Neural cell (in vitro differentiated cells): ENCODE data around the gene PGAP1. TPM values are rescaled to one million over a fixed set of nuclear protein-coding genes. Genes with fewer than 3 reads are reported as not detected.

Experiments used
- H2AFZ ChIP-seq: fragments of 200-600, 300-800 bp; sonication (generic), shearing (Covaris generic); 2 replicates; pipeline ENCODE4 v1.6.0; 2014; ENCODE audit warnings: low read depth, mild to moderate bottlenecking, antibody characterized with exemption, low read length, moderate library complexity
- H3F3A ChIP-seq: fragments of 200-600 bp; shearing (Covaris generic); 2 replicates; pipeline ENCODE4 v1.6.1; 2016; ENCODE audit warnings: mild to moderate bottlenecking, moderate library complexity, mixed read lengths, antibody characterized with exemption, low read length; ENCODE audit not compliant: insufficient read depth, poor library complexity, severe bottlenecking
- H3K27ac ChIP-seq: fragments of 200-600, 300-800 bp; sonication (generic), shearing (Covaris generic); 2 replicates; pipeline ENCODE4 v1.5.1; 2014; ENCODE audit warnings: mild to moderate bottlenecking, low read length, moderate library complexity
- H3K27me3 ChIP-seq: fragments of 300-800, 200-600 bp; sonication (generic), shearing (Covaris generic); 2 replicates; pipeline ENCODE4 v1.6.0; 2014; ENCODE audit warnings: mild to moderate bottlenecking, low read depth, low read length, moderate library complexity; ENCODE audit not compliant: insufficient read depth
- H3K36me3 ChIP-seq: fragments of 300-800, 200-600 bp; sonication (generic), shearing (Covaris generic); 2 replicates; pipeline ENCODE4 v1.5.1; 2014; ENCODE audit warnings: mild to moderate bottlenecking, antibody characterized with exemption, low read length, moderate library complexity; ENCODE audit not compliant: insufficient read depth
- H3K4me2 ChIP-seq: fragments of 300-800, 200-600 bp; sonication (generic), shearing (Covaris generic); 2 replicates; pipeline ENCODE4 v1.6.0; 2014; ENCODE audit warnings: mild to moderate bottlenecking, low read length
- H3K4me3 ChIP-seq: fragments of 300-800, 200-600 bp; sonication (generic), shearing (Covaris generic); 2 replicates; pipeline ENCODE4 v1.5.1; 2014; ENCODE audit warnings: mild to moderate bottlenecking, low read length, moderate library complexity
- H3K79me2 ChIP-seq: fragments of 200-600 bp; shearing (Covaris generic); replicated peaks from 2 replicates; pipeline ENCODE4 v1.6.0; 2014; ENCODE audit warnings: mild to moderate bottlenecking, low read length, moderate library complexity; ENCODE audit not compliant: insufficient read depth
- H3K9ac ChIP-seq: fragments of 300-800, 200-600 bp; sonication (generic), shearing (Covaris generic); 2 replicates; pipeline ENCODE4 v1.6.1; 2016; ENCODE audit warnings: mild to moderate bottlenecking, low read length, mixed read lengths
- H3K9me2 ChIP-seq: fragments of 200-600 bp; shearing (Covaris generic); 2 replicates; pipeline ENCODE4 v1.6.1; 2016; ENCODE audit warnings: mild to moderate bottlenecking, low read length, mixed read lengths; ENCODE audit not compliant: insufficient read depth
- H3K9me3 ChIP-seq: fragments of 200-600, 300-800 bp; sonication (generic), shearing (Covaris generic); 2 replicates; pipeline ENCODE4 v1.6.1; 2016; ENCODE audit warnings: mild to moderate bottlenecking, mixed run types, low read length, moderate library complexity, mixed read lengths
- H4K20me1 ChIP-seq: fragments of 200-600 bp; shearing (Covaris generic); 2 replicates; pipeline ENCODE4 v1.6.1; 2016; ENCODE audit warnings: mild to moderate bottlenecking, mixed run types; ENCODE audit not compliant: insufficient read depth
- CTCF ChIP-seq: fragments of 450-650 bp; IDR thresholded peaks from 2 replicates; pipeline ENCODE4 v1.5.1; 2014; ENCODE audit warnings: antibody characterized with exemption, mild to moderate bottlenecking, moderate library complexity; ENCODE audit not compliant: poor library complexity, severe bottlenecking
- EP300 ChIP-seq: fragments of 450-650 bp; conservative IDR thresholded peaks from 2 replicates; pipeline ENCODE4 v1.6.1; 2014; ENCODE audit warnings: antibody characterized with exemption, mild to moderate bottlenecking, moderate library complexity; ENCODE audit not compliant: poor library complexity, severe bottlenecking
- EZH2 ChIP-seq: fragments of 200-600, 300-800 bp; shearing (Covaris generic), sonication (generic); IDR thresholded peaks from 2 replicates; pipeline ENCODE4 v1.6.1; 2014; ENCODE audit warnings: antibody characterized with exemption, low read length, borderline replicate concordance, mild to moderate bottlenecking; ENCODE audit not compliant: insufficient read depth, poor library complexity, severe bottlenecking
- MXI1 ChIP-seq: fragments of 450-650 bp; conservative IDR thresholded peaks from 2 replicates; pipeline ENCODE4 v1.6.1; 2014; ENCODE audit warnings: antibody characterized with exemption, mild to moderate bottlenecking; ENCODE audit not compliant: poor library complexity, severe bottlenecking
- POLR2AphosphoS5 ChIP-seq: IDR thresholded peaks from 2 replicates; pipeline ENCODE4 v1.6.1; 2012
- RAD21 ChIP-seq: fragments of 450-650 bp; conservative IDR thresholded peaks from 2 replicates; pipeline ENCODE4 v1.6.1; 2014; ENCODE audit warnings: antibody characterized with exemption, mild to moderate bottlenecking, moderate library complexity
- REST ChIP-seq: IDR thresholded peaks from 2 replicates; pipeline ENCODE4 v1.6.1; 2012; ENCODE audit warnings: borderline replicate concordance
- SMC3 ChIP-seq: fragments of 450-650 bp; conservative IDR thresholded peaks from 2 replicates; pipeline ENCODE4 v1.6.1; 2014; ENCODE audit warnings: antibody characterized with exemption, mild to moderate bottlenecking, moderate library complexity; ENCODE audit not compliant: poor library complexity
- TAF1 ChIP-seq: IDR thresholded peaks from 2 replicates; pipeline ENCODE4 v1.6.1; 2012; ENCODE audit warnings: low read depth
- polyA plus RNA-seq: library from polyadenylated mRNA; depleted of rRNA; stranded (reverse); fragments of >200 nt; gene quantifications from 2 replicates; pipeline ENCODE4 v1.2.3, GENCODE V29; 2014

Gene PGAP1
- polyA plus RNA-seq, 1 donor from 2014 or later: 63.3 TPM

GRCh38 chr2:196839574-196839973 is 86.9 kb downstream of the PGAP1 start:
- H3K4me3 ChIP-seq: no peak overlapping the region
- H4K20me1 ChIP-seq: no peaks in the 10 kb centered on the region
- no peak overlapping the region for H2AFZ ChIP-seq
- H3K79me2 ChIP-seq: no peaks in the 10 kb centered on the region
- no peak overlapping the region for H3K27ac ChIP-seq
- peaks cover 7% of the 10 kb centered on the region for H3K36me3 ChIP-seq
- H3F3A ChIP-seq: no peaks in the 10 kb centered on the region
- H3K27me3 ChIP-seq: no peaks in the 10 kb centered on the region
- H3K9ac ChIP-seq: no peak overlapping the region
- H3K4me2 ChIP-seq: no peak overlapping the region
- no peaks in the 10 kb centered on the region for H3K9me3 ChIP-seq
- no peak for TF ChIP-seq CTCF
- TF ChIP-seq EP300: no peak
- TF ChIP-seq MXI1: no peak
- TF ChIP-seq TAF1: no peak
- TF ChIP-seq SMC3: no peak
- TF ChIP-seq EZH2: no peak
- TF ChIP-seq RAD21: no peak
- TF ChIP-seq POLR2AphosphoS5: no peak
- no peak for TF ChIP-seq REST
- H3K9me2 ChIP-seq: no peaks in the 10 kb centered on the region

GRCh38 chr2:196836440-196836839 is 90.1 kb downstream of the PGAP1 start:
- Histone ChIP-seq H4K20me1 (no peaks in the 10 kb centered on the region), H3K9me3 (no peaks in the 10 kb centered on the region), H3K4me3 (no peak overlapping the region)

GRCh38 chr2:196830701-196831100 is 95.8 kb downstream of the PGAP1 start:
- Histone ChIP-seq H3K27ac (no peak overlapping the region), H3K79me2 (no peaks in the 10 kb centered on the region), H3K4me2 (no peak overlapping the region), H3K9ac (no peak overlapping the region), H4K20me1 (no peaks in the 10 kb centered on the region), H3K9me2 (no peaks in the 10 kb centered on the region), H2AFZ (no peak overlapping the region), H3K27me3 (no peaks in the 10 kb centered on the region), H3K9me3 (no peaks in the 10 kb centered on the region), H3K4me3 (no peak overlapping the region), H3K36me3 (no peaks in the 10 kb centered on the region), H3F3A (no peaks in the 10 kb centered on the region)
- TF ChIP-seq REST (no peak), TAF1 (no peak), SMC3 (no peak), POLR2AphosphoS5 (no peak), MXI1 (no peak), EZH2 (no peak)

More at GRCh38 chr2:196836440-196836839, 90.1 kb downstream of the PGAP1 start:
- Histone ChIP-seq H3K27me3 (no peaks in the 10 kb centered on the region), H3K36me3 (peaks cover 3% of the 10 kb centered on the region), H3K27ac (no peak overlapping the region), H3F3A (no peaks in the 10 kb centered on the region), H3K9ac (no peak overlapping the region), H2AFZ (no peak overlapping the region), H3K4me2 (no peak overlapping the region), H3K9me2 (no peaks in the 10 kb centered on the region), H3K79me2 (no peaks in the 10 kb centered on the region)
- no peak for TF ChIP-seq MXI1
